Measurements from ENCODE around the gene UBE2H.

The UBE2H gene

GRCh38 chr7:129884495-129884894 is 68.3 kb downstream of the UBE2H start:
- TF ChIP-seq CTCF (IDR thresholded peaks at IDR 0.05; ENCODE audit: low read depth, low read length), result no peak
- H3K27me3 ChIP-seq (ENCODE audit: insufficient read depth, low read depth, severe bottlenecking), result no peaks in the 10 kb centered on the region
- H3K9me3 ChIP-seq (ENCODE audit: severe bottlenecking), result no peaks in the 10 kb centered on the region
- no peak for DNase-seq
- no peak overlapping the region for H3K4me3 ChIP-seq (ENCODE audit: low read depth, low read length)
- no peaks in the 10 kb centered on the region; the same call in none of the 2 replicates for H3K36me3 ChIP-seq
- H3K27ac ChIP-seq, result no peak overlapping the region

GRCh38 chr7:129883151-129883550 is 69.6 kb downstream of the UBE2H start:
- Histone ChIP-seq H3K27me3 (ENCODE audit: insufficient read depth, low read depth, severe bottlenecking) (no peaks in the 10 kb centered on the region), H3K27ac (no peak overlapping the region), H3K36me3 (no peaks in the 10 kb centered on the region; the same call in none of the 2 replicates), H3K9me3 (ENCODE audit: severe bottlenecking) (no peaks in the 10 kb centered on the region), H3K4me3 (ENCODE audit: low read depth, low read length) (no peak overlapping the region)
- DNase-seq, result no peak
- TF ChIP-seq CTCF (IDR thresholded peaks at IDR 0.05; ENCODE audit: low read depth, low read length), result no peak

GRCh38 chr7:129882531-129882930 is 70.2 kb downstream of the UBE2H start:
- no peak for DNase-seq
- no peaks in the 10 kb centered on the region for H3K27me3 ChIP-seq (ENCODE audit: insufficient read depth, low read depth, severe bottlenecking)
- H3K4me3 ChIP-seq (ENCODE audit: low read depth, low read length), result no peak overlapping the region
- no peaks in the 10 kb centered on the region for H3K9me3 ChIP-seq (ENCODE audit: severe bottlenecking)
- no peak for TF ChIP-seq CTCF (IDR thresholded peaks at IDR 0.05; ENCODE audit: low read depth, low read length)
- no peaks in the 10 kb centered on the region; the same call in none of the 2 replicates for H3K36me3 ChIP-seq
- H3K27ac ChIP-seq, result no peak overlapping the region

GRCh38 chr7:129877146-129877792 is 75.5 kb downstream of the UBE2H start:
- H3K4me3 ChIP-seq (ENCODE audit: low read depth, low read length), result no peak overlapping the region
- peaks cover 2% of the 10 kb centered on the region for H3K36me3 ChIP-seq
- H3K9me3 ChIP-seq (ENCODE audit: severe bottlenecking), result no peaks in the 10 kb centered on the region
- no peaks in the 10 kb centered on the region for H3K27me3 ChIP-seq (ENCODE audit: insufficient read depth, low read depth, severe bottlenecking)
- no peak for DNase-seq
- no peak overlapping the region for H3K27ac ChIP-seq
- TF ChIP-seq CTCF (IDR thresholded peaks at IDR 0.05; ENCODE audit: low read depth, low read length), result no peak

- no peak for TF ChIP-seq CTCF (IDR thresholded peaks at IDR 0.05; ENCODE audit: low read depth, low read length)
- Histone ChIP-seq H3K9me3 (ENCODE audit: severe bottlenecking) (no peaks in the 10 kb centered on the region), H3K4me3 (ENCODE audit: low read depth, low read length) (no peak overlapping the region), H3K27me3 (ENCODE audit: insufficient read depth, low read depth, severe bottlenecking) (no peaks in the 10 kb centered on the region), H3K36me3 (peaks cover 2% of the 10 kb centered on the region), H3K27ac (no peak overlapping the region)
- no peak for DNase-seq
These were observed 76.9 kb downstream of the UBE2H start for GRCh38 chr7:129875745-129876411.

All from WERI-Rb-1 (cell line).